HL-60/S4 treated with phorbol 12-myristate 13-acetate at 8.2 ng/mL for 4 days and 3 days (cell line): ENCODE data around the gene GRM8.
"Not testable (repeated sequence)": the region's sequence is repeated elsewhere in the genome, so short reads cannot be mapped to it uniquely, and the experiment has no call there.

Source experiments
- in situ Hi-C: fragments of 300-500 bp; cut with MboI; formaldehyde crosslinking; loops from 2 replicates; pipeline ENCODE4 v1.15.0; 2022; ENCODE audit warnings: low sequenced_read_pairs

The GRM8 gene

GRCh38 chr7:126831241-126831640, 421.5 kb downstream of the GRM8 start:
- in situ Hi-C loops = not testable (repeated sequence)

- in situ Hi-C loops = no loop called here
Measured at GRCh38 chr7:126820925-126821324, 431.8 kb downstream of the GRM8 start.

- in situ Hi-C loops = no loop called here
Measured at GRCh38 chr7:126819197-126819484, 433.6 kb downstream of the GRM8 start.

- in situ Hi-C loops = no loop called here
Measured at GRCh38 chr7:126818393-126819196, 434.1 kb downstream of the GRM8 start.

- in situ Hi-C loops = no loop called here
Measured at GRCh38 chr7:126809188-126809587, 443.6 kb downstream of the GRM8 start.

- in situ Hi-C loops = no loop called here
Measured at GRCh38 chr7:126806614-126807013, 446.1 kb downstream of the GRM8 start.

GRCh38 chr7:126805351-126805750, 447.4 kb downstream of the GRM8 start:
- in situ Hi-C loops = no loop called here

- in situ Hi-C loops = no loop called here
Measured at GRCh38 chr7:126804604-126805003, 448.1 kb downstream of the GRM8 start.

- in situ Hi-C loops = no loop called here
Measured at GRCh38 chr7:126803990-126804389, 448.8 kb downstream of the GRM8 start.

GRCh38 chr7:126803060-126803665, 449.6 kb downstream of the GRM8 start:
- in situ Hi-C loops = no loop called here

GRCh38 chr7:126801733-126802132, 451.0 kb downstream of the GRM8 start:
- in situ Hi-C loops = no loop called here

GRCh38 chr7:126799541-126799940, 453.2 kb downstream of the GRM8 start:
- in situ Hi-C loops = no loop called here

GRCh38 chr7:126792521-126792920, 460.2 kb downstream of the GRM8 start:
- in situ Hi-C loops = no loop called here

GRCh38 chr7:126791306-126791705, 461.4 kb downstream of the GRM8 start:
- in situ Hi-C loops = no loop called here

GRCh38 chr7:126790763-126791162, 462.0 kb downstream of the GRM8 start:
- in situ Hi-C loops = no loop called here

GRCh38 chr7:126783613-126784012, 469.1 kb downstream of the GRM8 start:
- in situ Hi-C loops = no loop called here

- in situ Hi-C loops = no loop called here
Measured at GRCh38 chr7:126780993-126781392, 471.7 kb downstream of the GRM8 start.

- in situ Hi-C loops = no loop called here
Measured at GRCh38 chr7:126778101-126778500, 474.6 kb downstream of the GRM8 start.

GRCh38 chr7:126776498-126776897, 476.2 kb downstream of the GRM8 start:
- in situ Hi-C loops = no loop called here

GRCh38 chr7:126774077-126774476, 478.7 kb downstream of the GRM8 start:
- in situ Hi-C loops = no loop called here

GRCh38 chr7:126768836-126769235, 483.9 kb downstream of the GRM8 start:
- in situ Hi-C loops = no loop called here

GRCh38 chr7:126760914-126761577, 491.7 kb downstream of the GRM8 start:
- in situ Hi-C loops = no loop called here
